Breast epithelium (tissue), 4 donors: ENCODE data around the gene FGD2. TPM values are rescaled to one million over a fixed set of nuclear protein-coding genes. Genes with fewer than 3 reads are reported as not detected.
A peak's percentile ranks its signal among the peaks of the same experiment; 100 is the strongest.

Experiments
- DNase-seq, 2 donors: peaks; one replicate each; pipeline ENCODE4 v3.0.0-alpha.2; 2019; ENCODE audit warnings: low spot score in 2 of 2
- H3K27ac ChIP-seq, 2 donors: fragments of 200-600 bp; sonication (generic) in 1 of 2; one replicate each; pipeline ENCODE4 v1.5.1; 2016 to 2019; ENCODE audit warnings: mild to moderate bottlenecking in 1 of 2
- H3K27me3 ChIP-seq, 2 donors: fragments of 200-600 bp; sonication (generic) in 1 of 2; one replicate each; pipeline versions ENCODE4 v1.5.1 to v1.6.0; 2017 to 2019; ENCODE audit warnings: control low read depth in 1 of 2, mild to moderate bottlenecking in 1 of 2
- H3K36me3 ChIP-seq: fragments of 200-600 bp; one replicate; pipeline ENCODE4 v1.5.1; 2019
- H3K4me1 ChIP-seq, 2 donors: fragments of 200-600 bp; sonication (generic); one replicate each; pipeline ENCODE4 v1.5.1; 2016 to 2019; ENCODE audit warnings: control low read depth in 1 of 2
- H3K4me3 ChIP-seq, 3 donors: fragments of 200-600 bp; sonication (generic); 1 replicate in 2 of 3; 2 replicates in 1 of 3; pipeline ENCODE4 v1.5.1; 2016 to 2019; ENCODE audit warnings: mild to moderate bottlenecking in 3 of 3, moderate library complexity in 2 of 3
- H3K9me3 ChIP-seq, 2 donors: fragments of 200-600 bp; sonication (generic) in 1 of 2; one replicate each; pipeline ENCODE4 v1.5.1; 2016 to 2019; ENCODE audit warnings: control low read depth in 1 of 2
- CTCF ChIP-seq, 3 donors: fragments of 450-650 bp; IDR thresholded peaks; one replicate each; pipeline ENCODE4 v1.5.1; 2016 to 2017; ENCODE audit warnings: antibody characterized with exemption in 3 of 3, mild to moderate bottlenecking in 3 of 3, moderate library complexity in 3 of 3
- POLR2A ChIP-seq: fragments of 450-650 bp; IDR thresholded peaks from one replicate; pipeline ENCODE4 v1.6.1; 2016; ENCODE audit warnings: antibody characterized with exemption, mild to moderate bottlenecking, moderate library complexity
- POLR2AphosphoS5 ChIP-seq, 3 donors: sonication (generic); formaldehyde crosslinking; IDR thresholded peaks; one replicate each; pipeline ENCODE4 v1.6.1; 2017; ENCODE audit warnings: antibody characterized with exemption in 3 of 3
- intact Hi-C: fragments of 100-400 bp; cut with DNase I; formaldehyde crosslinking; loops from one replicate; pipeline ENCODE4 v1.15.1; 2023; ENCODE audit warnings: low total_unique reads
- total RNA-seq, 3 donors: library from RNA; depleted of rRNA; stranded (reverse); fragments of >200 nt; gene quantifications; one replicate each; pipeline ENCODE4 v1.1.0, GENCODE V29; 2016

FGD2 gene
- total RNA-seq, 3 donors from 2014 or later = 11.5 to 51.4 (median 18.6) TPM

- H3K27me3 ChIP-seq = no peaks in the 10 kb centered on the region
- H3K27ac ChIP-seq = peak overlapping the region; percentile 33 to 44
- no peaks in the 10 kb centered on the region for H3K4me1 ChIP-seq
- H3K4me3 ChIP-seq = no peak overlapping the region
- H3K36me3 ChIP-seq = no peaks in the 10 kb centered on the region
- DNase-seq = no peak
- intact Hi-C loops = no loop called here
- no peak for TF ChIP-seq POLR2AphosphoS5 (IDR thresholded peaks at IDR 0.05)
- no peak for TF ChIP-seq POLR2A
- TF ChIP-seq CTCF (IDR thresholded peaks at IDR 0.05) = no peak
- no peaks in the 10 kb centered on the region for H3K9me3 ChIP-seq
These were observed 35.2 kb upstream of the FGD2 start for GRCh38 chr6:36969988-36970891.

GRCh38 chr6:36970892-36971842 is 34.3 kb upstream of the FGD2 start:
- no peaks in the 10 kb centered on the region for H3K4me1 ChIP-seq
- intact Hi-C loops = no loop called here
- peak overlapping the region in 1 of 2 donors; percentile 27 for H3K27ac ChIP-seq
- H3K9me3 ChIP-seq = no peaks in the 10 kb centered on the region
- H3K36me3 ChIP-seq = no peaks in the 10 kb centered on the region
- TF ChIP-seq POLR2AphosphoS5 (IDR thresholded peaks at IDR 0.05) (no peak), POLR2A (no peak), CTCF (IDR thresholded peaks at IDR 0.05) (no peak)
- H3K27me3 ChIP-seq = no peaks in the 10 kb centered on the region
- no peak for DNase-seq
- H3K4me3 ChIP-seq = no peak overlapping the region

- peak overlapping the region in 1 of 2 donors; percentile 27 for H3K27ac ChIP-seq
These were observed 33.4 kb upstream of the FGD2 start for GRCh38 chr6:36971921-36972673.

GRCh38 chr6:36973190-36973589 is 32.3 kb upstream of the FGD2 start:
- H3K36me3 ChIP-seq = no peaks in the 10 kb centered on the region
- H3K4me1 ChIP-seq = no peaks in the 10 kb centered on the region
- TF ChIP-seq POLR2AphosphoS5 (IDR thresholded peaks at IDR 0.05) (no peak), POLR2A (no peak), CTCF (IDR thresholded peaks at IDR 0.05) (no peak)
- H3K27ac ChIP-seq = no peak overlapping the region
- no peaks in the 10 kb centered on the region for H3K9me3 ChIP-seq
- intact Hi-C loops = no loop called here
- DNase-seq = no peak
- H3K4me3 ChIP-seq = no peak overlapping the region
- no peaks in the 10 kb centered on the region for H3K27me3 ChIP-seq

More at GRCh38 chr6:36971921-36972673, 33.4 kb upstream of the FGD2 start:
- TF ChIP-seq POLR2AphosphoS5 (IDR thresholded peaks at IDR 0.05) (no peak), POLR2A (no peak), CTCF (IDR thresholded peaks at IDR 0.05) (no peak)
- H3K27me3 ChIP-seq = no peaks in the 10 kb centered on the region
- H3K36me3 ChIP-seq = no peaks in the 10 kb centered on the region
- H3K9me3 ChIP-seq = no peaks in the 10 kb centered on the region
- no peak for DNase-seq
- H3K4me3 ChIP-seq = no peak overlapping the region
- H3K4me1 ChIP-seq = no peaks in the 10 kb centered on the region
- intact Hi-C loops = no loop called here
